GM21737 (cell line): ENCODE results near the gene TBC1D17.

ENCODE experiments used
- ATAC-seq: cut with Tn5 transposase; IDR thresholded peaks from one replicate; pipeline ENCODE4 v1.9.1; 2021; ENCODE audit warnings: mild to moderate bottlenecking, moderate library complexity; ENCODE audit not compliant: unreplicated experiment

TBC1D17 gene

DNA sequence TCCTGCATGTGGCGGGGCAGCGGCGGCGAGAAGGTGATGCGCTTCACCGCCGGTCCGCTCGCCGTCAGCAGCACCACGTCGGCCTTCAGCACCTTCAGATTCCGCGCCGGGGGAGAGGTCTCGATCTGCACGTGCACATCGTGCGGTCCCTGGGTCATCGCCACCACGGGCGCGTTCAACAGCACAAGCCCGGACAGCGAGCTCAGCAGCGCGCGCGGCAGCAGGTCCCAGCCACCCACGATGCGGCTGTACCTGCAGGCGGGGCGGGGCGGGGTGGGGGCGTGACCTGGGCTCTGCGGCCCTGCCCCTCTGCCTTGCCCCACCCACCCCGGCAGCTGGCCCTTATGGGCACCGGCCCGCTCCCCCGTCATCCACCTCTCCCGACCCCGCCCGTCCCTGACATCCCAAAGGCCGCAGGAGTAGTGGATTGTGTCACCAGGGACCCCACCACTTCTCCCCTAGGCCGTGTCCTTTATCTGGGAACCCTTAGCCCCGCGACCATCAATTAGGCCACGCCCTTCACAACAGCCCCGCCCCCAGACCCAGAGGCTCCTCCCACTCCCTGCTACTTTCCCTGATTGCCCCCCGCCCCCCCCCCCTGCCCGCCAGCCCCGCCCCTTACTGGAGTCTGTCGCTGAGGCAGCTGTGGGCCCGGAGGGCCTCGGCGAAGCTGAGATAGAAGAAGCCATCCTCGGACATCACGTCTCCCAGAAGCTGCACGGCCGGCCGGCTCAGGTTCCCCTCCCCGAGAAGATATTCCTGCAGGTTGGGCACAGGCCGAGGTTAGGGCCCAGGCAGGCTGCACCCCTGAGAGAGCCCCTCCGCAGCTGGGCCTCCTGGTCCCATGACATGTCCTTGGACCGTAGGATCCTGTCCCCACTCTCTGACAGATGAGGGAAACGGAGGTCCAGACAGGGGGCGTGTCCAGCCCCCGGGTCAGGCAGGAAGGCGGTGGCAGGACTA, 13.1 kb downstream of the TBC1D17 start:
- ATAC-seq, result no peak

DNA sequence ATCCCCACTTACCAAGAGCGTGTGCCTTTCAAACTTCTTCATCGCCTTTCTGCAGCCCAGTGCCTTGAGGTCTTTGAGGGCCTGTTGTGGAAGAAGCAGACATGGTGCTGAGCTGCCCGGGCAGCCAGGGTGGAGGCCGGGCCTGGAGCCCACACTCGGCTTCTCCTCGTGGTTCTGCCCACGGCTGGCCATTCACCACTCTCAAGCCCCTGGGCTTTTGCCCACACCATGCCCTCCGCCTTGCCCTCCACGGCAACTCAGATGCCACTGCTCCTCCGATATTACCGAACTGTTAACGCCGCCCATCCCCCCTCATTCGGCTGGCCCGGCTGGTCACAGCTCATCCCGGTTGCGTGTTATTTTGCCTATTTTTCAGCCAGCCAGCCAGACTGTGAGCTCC, 13.9 kb downstream of the TBC1D17 start:
- ATAC-seq, result no peak

DNA sequence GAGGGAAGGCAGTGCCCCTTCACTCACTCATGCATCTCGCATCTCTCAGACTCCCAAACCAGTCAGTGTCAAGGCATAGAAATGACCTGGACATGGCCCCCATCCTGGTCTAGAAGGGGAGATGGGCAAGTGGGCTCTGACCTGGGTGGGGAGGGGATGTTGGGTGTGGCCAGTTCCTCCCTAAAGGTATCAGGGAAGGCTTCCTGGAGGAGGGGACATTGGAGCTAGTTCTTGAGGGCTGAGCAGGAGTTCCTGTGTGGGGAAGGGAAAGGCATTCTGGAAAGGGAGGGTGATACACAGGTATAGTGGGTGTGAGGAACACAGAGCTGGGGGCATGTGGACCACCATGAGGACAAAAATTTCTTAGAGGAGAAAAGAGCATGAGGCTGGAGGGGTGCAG, 15.2 kb downstream of the TBC1D17 start:
- no peak for ATAC-seq

DNA sequence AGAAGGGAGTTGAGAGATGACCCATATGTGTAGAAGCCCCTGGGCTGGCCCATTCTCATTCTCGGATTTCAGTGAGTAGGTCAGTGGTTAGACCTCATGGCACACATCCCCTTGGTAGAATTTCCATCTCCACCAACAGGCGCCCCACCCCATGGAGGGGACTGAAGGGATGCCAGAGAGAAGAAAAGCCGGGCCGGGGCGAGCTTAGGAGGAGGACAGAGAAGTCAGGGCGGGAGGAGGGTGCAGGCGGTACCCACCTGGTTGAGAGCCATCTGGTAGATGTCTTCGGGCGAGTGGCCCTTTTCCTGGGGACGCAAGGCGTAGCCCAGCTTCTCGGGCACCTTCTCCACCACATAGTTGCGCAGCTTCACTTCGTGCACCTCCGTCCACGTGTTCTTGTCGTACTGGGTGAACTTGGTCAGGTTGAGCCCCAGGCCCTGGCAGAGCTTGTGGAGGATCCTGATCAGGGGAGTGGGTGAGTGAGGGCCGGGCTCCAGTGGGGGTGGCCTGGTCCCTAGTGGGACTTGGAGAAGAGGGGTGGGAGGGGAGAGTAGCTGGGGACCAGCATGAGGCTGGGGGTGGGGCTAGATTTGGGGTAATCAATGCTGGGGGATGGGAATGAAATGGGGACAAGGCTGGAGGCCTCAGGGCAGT, 16.6 kb downstream of the TBC1D17 start:
- no peak for ATAC-seq

DNA sequence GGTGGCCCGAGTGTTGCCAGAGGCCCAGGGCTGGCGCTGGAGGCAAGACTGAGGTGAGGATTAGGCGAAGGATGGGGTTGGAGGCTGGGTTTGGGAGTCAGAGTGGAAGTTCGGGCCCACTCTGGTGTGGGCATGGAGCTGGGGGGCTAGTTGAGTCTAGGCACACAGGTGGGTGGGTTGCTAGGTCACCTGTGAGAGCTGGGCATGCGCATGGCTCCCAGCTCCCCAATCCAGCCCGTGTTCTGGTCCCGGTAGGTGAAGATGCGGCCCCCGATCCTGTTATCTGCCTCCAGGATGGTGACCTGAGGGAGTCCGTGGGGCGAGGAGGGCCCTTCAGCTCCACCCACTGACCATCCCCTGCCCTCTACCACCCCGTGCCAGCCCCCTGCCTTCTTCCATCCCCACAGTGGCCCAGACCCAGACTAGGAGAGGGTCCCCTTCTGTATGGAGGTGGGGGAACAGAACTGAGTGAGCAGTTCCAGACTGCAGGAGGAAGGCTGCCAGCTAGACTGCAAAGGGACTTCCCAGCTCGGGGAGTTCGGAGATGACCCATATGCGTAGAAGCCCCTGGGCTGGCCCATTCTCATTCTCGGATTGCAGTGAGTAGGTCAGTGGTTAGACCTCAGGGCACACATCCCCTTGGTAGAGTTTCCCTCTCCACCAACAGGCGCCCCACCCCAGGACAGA, 17.5 kb downstream of the TBC1D17 start:
- ATAC-seq, result no peak

DNA sequence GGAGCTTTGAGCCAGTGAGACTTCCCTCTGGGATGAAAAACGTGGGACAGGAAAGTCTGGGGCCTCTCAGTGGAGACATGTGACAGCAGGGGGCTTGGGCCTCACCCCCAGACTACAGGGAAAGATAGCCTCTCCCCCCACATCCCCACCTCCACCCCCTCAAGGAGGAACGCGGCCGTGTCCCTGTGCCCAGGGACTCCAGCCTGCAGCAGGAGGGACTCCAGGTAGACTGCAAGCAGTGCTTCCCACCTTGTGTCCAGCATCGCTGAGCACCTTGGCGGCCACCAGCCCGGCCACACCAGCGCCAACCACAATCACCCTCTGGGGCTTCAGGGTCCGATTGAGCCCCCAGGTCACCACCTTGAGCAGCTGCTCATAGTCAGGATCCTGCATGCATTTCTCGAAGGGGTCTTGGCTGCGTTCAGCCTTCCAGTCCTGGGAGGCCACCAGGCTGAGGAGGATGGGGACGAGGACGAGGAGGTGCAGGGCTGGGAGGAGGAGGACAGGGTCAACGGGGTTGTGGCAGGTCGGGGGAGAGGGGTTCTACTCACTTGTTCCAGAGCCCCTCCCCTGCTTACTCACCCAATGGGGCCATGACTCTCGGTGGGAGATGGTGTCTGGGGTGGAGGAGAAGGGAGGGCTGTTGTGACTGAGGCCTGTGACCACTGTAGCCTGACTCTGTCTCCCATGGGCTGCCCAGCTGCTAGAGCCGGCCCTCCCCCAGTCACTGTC, 18.2 kb downstream of the TBC1D17 start:
- ATAC-seq, result no peak

DNA sequence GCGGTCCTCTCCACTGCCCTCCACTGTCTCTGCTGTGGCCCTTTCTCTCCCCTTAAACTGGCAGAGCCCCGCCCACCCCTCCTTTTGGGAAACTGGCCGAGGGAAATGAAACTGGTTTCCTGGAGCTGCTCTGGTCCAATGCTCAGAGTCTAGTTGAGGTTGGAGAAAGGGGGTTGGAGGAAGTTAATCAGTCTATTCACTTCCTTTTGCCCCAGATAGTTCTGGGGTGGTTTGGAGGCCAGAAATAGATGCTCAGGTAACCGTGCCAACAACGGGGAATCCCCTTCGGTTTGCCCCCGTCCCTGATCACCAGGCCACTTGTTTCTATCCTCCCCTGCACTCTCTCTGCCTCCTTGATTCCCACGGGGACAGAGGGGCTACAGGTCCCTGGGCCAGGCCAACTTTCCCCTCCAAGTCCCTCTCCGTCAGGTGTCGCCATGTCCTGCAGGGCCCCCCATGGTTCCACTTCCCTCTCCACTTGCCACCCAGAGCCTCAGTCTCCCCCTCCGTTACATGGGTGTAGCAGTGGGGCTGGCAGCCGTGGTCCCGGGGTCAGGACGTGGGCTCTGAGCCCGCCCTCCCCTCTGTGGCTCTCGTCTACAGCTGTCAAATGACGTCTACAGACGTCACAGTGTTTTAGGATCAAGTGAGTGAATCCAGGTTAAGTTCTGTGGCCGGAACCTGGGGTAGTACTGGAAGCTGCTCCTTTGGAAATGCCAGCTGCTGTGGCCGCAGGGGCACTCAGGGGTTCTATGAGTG, 19.5 kb downstream of the TBC1D17 start, which contains the start of gene IL4I1:
TSS of gene IL4I1 (minus strand) at position 25 of the 759 bp plus-strand sequence. CDS start 727 bp downstream, outside the sequence.
- peak; percentile 35 for ATAC-seq

DNA sequence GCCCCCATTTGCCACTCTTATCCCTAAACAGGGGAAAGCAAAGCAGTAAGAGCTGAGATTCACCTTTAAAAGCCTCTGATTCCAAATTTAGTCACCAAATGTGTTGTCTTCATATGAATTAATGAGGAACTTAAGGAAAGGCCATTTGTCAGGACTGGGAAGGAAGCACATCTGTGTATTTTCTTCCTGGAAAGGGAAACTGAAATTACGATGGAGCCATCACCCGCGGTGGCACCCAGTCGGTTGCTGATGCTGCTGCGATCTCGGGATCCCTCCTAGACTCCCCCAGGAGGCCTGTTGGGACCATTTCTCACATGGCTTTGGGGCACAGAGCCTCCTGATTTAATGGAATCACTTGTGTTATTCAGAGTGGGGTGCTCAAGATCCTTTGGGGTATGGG, 26.6 kb downstream of the TBC1D17 start:
- no peak for ATAC-seq

DNA sequence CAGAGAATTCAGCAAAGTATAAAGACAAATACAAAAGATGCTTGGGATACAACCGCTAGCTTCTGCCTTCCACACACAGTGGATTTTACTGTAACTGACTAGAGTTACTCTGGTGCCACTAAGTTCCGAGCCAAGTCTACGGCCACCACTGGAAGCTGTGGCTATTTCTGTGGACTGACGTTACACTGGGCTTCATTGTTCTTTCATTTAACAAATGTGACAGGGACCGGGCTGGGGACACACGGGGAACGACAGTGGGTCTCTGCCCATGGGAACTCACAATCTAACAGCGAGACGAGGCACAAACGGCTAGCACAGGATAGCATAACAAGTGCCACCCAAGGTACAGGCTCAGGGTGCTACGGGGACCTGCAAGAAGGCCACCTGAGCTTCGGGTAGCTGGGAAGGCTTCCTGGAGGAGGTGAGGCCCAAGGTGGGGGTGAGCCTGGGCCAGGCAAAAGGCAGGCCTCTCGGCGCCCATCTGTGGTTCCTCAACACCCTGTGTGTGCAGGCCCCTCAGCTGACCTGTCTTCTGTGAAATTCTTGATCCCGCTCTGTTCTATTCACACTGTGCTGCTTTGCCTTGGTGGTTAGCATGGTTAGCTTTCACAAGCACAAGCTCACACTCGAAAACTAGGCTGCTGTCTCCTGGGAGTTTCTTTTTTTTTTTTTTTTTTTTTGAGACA, 29.5 kb downstream of the TBC1D17 start:
- no peak for ATAC-seq

DNA sequence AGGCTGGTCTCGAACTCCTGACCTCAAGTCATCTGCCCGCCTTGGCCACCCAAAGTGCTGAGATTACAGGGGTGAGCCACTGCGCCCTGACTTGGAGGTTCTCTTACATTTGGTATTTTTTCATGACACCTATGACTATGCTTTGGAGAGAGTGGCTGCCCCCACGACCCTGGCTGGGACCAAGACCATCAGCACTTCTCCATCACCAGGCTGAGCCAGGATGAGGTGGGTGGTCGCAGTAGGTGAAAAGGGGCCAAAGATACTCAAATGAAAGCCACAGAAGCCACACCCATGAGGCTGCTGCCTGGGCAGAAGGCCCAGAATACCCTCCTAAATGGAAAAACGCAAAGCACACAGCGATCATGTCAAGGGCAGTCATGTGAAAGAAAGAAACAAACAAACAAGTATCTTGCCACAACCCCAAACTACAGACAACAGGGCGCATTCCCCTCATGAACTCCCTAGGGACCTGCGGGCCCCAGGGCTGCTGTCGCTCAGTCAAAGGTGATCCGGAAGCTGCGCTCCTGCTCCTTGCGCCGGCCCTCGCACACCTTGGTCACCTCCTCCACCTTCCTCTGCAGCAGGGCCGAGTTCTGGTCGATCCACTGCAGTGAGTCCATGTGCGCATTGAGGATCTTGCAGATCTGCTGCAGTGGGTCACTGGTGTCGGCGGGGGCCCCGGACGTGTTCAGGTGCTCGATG, 30.4 kb downstream of the TBC1D17 start:
- ATAC-seq, result no peak

DNA sequence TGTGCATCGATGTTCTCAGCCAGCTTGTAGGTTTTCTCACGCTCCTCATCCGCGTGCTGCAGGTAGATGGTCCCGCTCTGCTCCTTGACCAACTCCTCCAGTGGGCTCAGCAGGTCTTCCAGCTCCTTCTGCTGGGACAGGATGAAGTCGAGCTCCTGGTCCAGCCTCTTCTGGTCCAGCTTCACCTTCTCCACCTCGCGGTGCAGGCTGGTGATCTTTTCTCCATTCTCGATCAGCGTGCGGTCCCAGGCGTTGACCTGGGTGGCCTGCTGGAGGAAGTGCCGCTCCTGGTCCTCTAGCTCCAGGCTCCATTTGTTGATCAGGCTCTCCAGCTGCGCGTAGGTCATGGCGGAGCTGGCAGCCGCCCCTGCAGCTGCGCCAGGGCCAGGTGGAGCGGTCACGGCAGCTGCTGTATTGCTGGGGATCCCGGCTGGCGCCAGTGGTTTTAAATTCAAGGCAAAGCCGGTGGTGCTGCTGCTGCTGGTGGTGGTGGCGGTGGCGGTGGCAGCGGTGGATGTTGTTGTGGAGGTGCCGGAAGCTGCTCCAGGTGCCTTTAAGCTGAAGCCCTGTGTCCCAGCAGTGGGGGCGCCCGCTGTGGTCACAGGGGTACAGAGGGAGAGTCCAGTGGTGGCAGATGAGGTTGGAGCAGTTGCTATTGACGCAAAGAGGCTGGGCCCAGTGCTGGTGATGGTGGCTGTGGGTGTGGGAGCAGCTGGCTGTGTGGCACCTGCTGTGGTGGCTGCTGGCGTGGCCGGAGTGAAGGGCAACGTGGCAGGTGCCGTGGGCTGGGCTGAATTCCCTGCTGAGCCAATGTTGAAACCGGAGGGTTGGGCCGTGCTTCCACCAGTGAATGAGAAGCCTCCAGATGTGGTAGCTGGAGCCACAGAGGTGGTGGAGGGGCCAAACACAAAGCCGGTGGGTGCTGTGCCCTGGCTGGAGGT, 31.2 kb downstream of the TBC1D17 start:
- no peak for ATAC-seq

DNA sequence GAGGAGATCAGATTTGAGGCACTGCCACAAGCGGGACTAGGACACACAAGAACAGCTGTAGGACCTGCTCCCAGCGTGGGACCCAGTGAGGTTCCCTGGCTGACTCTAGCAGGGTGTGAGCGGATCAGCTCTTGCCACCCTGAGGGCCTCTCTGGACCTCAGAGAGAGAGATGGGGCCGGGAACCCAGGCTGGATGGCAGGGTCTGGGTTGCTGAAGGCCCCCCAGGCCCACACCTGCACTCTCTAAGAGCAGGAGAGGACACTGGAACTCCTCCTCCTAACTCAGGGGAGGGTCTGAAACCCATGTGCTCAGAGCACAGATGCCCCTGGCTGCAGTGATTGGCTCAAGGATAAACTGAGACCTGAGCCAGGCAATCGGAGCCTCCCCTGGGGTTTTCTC, 32.7 kb downstream of the TBC1D17 start:
- no peak for ATAC-seq

DNA sequence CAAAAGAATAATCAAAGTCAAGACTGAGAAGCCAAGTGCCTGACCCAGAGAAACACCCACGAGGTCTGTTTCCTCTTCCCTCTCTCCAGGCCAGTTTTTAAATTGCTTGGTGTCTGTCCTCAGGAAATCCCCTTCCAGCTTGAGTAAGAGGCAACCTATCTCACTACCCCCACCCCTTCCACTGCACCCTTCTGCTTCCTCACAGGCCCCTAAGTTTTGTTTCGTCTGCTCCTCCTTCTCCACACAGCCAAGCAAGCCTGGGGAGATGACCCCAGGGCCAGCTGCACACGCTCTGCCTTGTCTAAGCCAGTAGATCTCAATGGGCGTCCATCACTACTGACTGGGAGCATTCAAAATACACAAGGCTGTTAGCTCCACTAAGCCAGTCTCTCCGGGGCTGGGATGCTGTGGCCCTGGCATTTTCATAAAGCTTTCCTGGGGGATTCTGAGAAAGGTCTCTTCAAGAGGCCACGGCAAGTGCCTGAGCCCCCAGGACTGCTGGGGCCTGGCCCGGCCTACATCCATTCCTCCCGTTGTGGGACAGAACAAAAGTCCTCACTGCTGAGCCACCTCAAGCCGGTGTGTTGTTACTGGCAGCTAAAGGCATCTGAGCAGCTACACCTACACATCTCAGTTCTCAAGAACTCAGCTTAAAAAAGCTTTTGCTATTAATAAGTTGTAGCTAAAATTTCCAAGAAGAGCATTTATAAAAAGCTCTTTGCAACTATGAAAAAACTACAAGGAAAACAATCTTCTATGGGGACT, 34.1 kb downstream of the TBC1D17 start:
- ATAC-seq, result peak; percentile 42

DNA sequence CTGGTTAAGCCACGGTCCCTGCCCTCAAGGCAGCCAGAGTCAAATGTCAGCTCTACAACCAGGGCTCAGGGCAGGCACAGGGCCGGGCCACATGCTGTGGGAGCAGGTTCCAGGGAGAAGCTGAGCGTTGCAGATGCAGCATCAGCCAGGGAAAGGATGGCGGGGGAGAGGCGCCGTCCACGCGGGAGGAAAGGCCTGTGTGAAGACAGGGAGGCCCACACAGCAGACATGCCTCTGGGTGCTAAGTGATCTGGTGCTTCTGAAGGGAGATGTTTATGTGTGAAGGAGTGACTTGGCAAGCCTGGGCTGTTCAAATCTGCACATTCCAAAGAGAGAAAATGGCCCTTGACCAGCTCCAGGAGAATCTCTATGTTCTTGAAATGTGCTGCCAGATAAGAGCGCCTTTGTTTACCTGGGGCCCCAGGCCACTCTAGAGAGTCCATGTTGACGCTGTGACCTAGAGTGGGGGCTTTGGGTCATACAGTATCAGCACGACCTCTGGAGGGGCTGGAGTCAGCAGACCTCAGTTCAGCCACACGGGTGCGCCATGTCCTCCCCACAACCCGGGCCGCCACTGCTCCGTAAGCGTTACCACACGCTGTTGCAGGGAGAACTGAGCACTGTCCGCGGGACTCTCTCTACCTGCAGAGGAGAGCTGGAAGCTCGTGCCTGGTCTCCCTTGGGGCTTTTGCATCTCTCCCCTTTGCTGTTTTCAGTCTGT, 35.6 kb downstream of the TBC1D17 start:
- ATAC-seq, result no peak

DNA sequence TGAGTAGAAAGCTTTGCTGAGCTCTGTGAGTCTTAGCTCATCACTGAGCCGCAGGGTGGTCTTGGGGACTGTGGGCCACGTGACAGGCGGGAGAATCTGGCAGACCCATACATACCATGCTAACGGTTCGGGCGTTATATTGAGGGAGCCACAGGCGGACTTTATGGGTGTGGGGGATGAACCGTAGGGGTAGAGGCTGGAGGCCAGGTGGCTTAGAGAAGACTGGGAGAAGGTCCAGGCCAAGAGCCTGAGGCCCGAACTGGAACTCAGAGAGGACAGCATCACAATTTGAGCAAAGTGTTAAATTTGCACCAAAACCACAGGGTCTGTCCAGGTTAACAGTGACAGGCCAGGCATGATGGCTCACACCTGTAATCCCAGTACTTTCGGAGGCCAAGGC, 36.2 kb downstream of the TBC1D17 start:
- no peak for ATAC-seq

DNA sequence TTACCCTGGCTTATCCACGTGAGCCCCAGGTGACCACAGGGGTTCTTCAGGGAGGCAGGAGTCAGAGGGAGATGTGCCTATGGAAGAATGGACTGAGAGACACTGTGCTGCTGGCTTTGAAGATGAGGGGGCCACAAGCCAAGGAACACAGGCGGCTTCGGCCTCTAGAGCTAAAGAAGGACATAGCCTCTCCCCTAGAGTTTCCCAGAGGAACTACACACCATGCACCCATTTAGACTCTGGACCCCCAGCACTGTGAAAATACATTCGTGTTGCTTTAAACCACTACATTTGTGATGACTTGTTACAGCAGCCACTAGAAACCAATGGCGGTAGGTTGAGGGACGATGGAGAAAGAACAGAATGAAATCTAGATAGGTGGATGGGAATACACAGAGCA, 37.8 kb downstream of the TBC1D17 start:
- no peak for ATAC-seq
